Hepatocyte (in vitro differentiated cells): Measurements from ENCODE around the gene COG2. TPM values are rescaled to one million over a fixed set of nuclear protein-coding genes. Genes with fewer than 3 reads are reported as not detected.
"Not testable (repeated sequence)": the region's sequence is repeated elsewhere in the genome, so short reads cannot be mapped to it uniquely, and the experiment has no call there.

ENCODE experiments used
- DNase-seq: peaks from one replicate; pipeline ENCODE4 v3.0.0-alpha.2; 2016; ENCODE audit warnings: low spot score
- H2AFZ ChIP-seq: fragments of 200-600 bp; sonication (generic); 2 replicates; pipeline ENCODE4 v1.6.0; 2016; ENCODE audit warnings: antibody characterized with exemption, mild to moderate bottlenecking
- H3K27ac ChIP-seq: fragments of 200-600 bp; sonication (generic); 2 replicates; pipeline ENCODE4 v1.5.1; 2016; ENCODE audit warnings: mild to moderate bottlenecking
- H3K27me3 ChIP-seq: fragments of 200-600 bp; sonication (generic); 2 replicates; pipeline ENCODE4 v1.6.1; 2016
- H3K36me3 ChIP-seq: fragments of 200-600 bp; sonication (generic); replicated peaks from 2 replicates; pipeline ENCODE4 v1.5.1; 2016; ENCODE audit warnings: low read depth; ENCODE audit not compliant: insufficient read depth
- H3K4me1 ChIP-seq: fragments of 200-600 bp; sonication (generic); 2 replicates; pipeline ENCODE4 v1.5.1; 2016; ENCODE audit warnings: mild to moderate bottlenecking, moderate library complexity; ENCODE audit not compliant: insufficient read depth
- H3K4me2 ChIP-seq: fragments of 200-600 bp; sonication (generic); 2 replicates; pipeline ENCODE4 v1.6.0; 2016
- H3K4me3 ChIP-seq: fragments of 200-600 bp; sonication (generic); 2 replicates; pipeline ENCODE4 v1.5.1; 2016; ENCODE audit warnings: mild to moderate bottlenecking
- H3K79me2 ChIP-seq: fragments of 200-600 bp; sonication (generic); 2 replicates; pipeline ENCODE4 v1.6.0; 2017; ENCODE audit warnings: mild to moderate bottlenecking
- H3K9me2 ChIP-seq: fragments of 200-600 bp; sonication (generic); replicated peaks from 2 replicates; pipeline ENCODE4 v1.6.0; 2017; ENCODE audit warnings: mild to moderate bottlenecking; ENCODE audit not compliant: insufficient read depth
- H3K9me3 ChIP-seq: fragments of 200-600 bp; sonication (generic); 2 replicates; pipeline ENCODE4 v1.5.1; 2016; ENCODE audit warnings: low read depth, mild to moderate bottlenecking
- H4K20me1 ChIP-seq: fragments of 200-600 bp; sonication (generic); 2 replicates; pipeline ENCODE4 v1.6.0; 2016; ENCODE audit warnings: mild to moderate bottlenecking; ENCODE audit not compliant: insufficient read depth, poor library complexity, severe bottlenecking
- CTCF ChIP-seq: fragments of 200-600 bp; sonication (generic); IDR thresholded peaks from 2 replicates; pipeline ENCODE4 v1.5.1; 2016; ENCODE audit warnings: antibody characterized with exemption, mild to moderate bottlenecking; ENCODE audit not compliant: poor library complexity
- EZH2 ChIP-seq: fragments of 200-600 bp; sonication (generic); IDR thresholded peaks from 2 replicates; pipeline ENCODE4 v1.6.1; 2016; ENCODE audit warnings: antibody characterized with exemption, mild to moderate bottlenecking, borderline replicate concordance
- EZH2phosphoT487 ChIP-seq: fragments of 200-600 bp; sonication (generic); IDR thresholded peaks from one replicate; pipeline ENCODE4 v1.6.1; 2018; ENCODE audit warnings: antibody characterized with exemption, mild to moderate bottlenecking, low read depth, moderate library complexity; ENCODE audit not compliant: unreplicated experiment, severe bottlenecking
- WGBS: methylation state at CpG from one replicate; pipeline ENCODE4 v1.1.6; 2016; ENCODE audit warnings: low lambda C conversion rate; ENCODE audit errors: missing lambda C conversion rate; 5-methylcytosine and 5-hydroxymethylcytosine counted together
- polyA plus RNA-seq: library from polyadenylated mRNA; unstranded; fragments of >200 nt; fragmentation: Nextera tagmentation; extraction: Ambion mirVana; gene quantifications from 2 replicates; pipeline ENCODE4 v1.2.1, GENCODE V29; 2016
- total RNA-seq: library from RNA; depleted of rRNA; stranded (reverse); fragments of >200 nt; gene quantifications from 2 replicates; pipeline ENCODE4 v1.2.3, GENCODE V29; 2014

Gene COG2
- total and polyA plus RNA-seq, 2 experiments from 2014 or later, result 25.3 to 46.2 TPM

GRCh38 chr1:230648114-230648513, 5.8 kb downstream of the COG2 start:
- no peaks in the 10 kb centered on the region for H3K27me3 ChIP-seq
- no peak for DNase-seq
- WGBS, result 94% methylated on average over 3 of the region's 3 CpGs
- H3K9me3 ChIP-seq, result peaks cover 3% of the 10 kb centered on the region
- no peak for TF ChIP-seq EZH2phosphoT487
- TF ChIP-seq CTCF, result no peak
- TF ChIP-seq EZH2, result no peak
- peaks cover 11% of the 10 kb centered on the region for H4K20me1 ChIP-seq
- H3K4me1 ChIP-seq, result peaks cover 9% of the 10 kb centered on the region
- no peak overlapping the region for H2AFZ ChIP-seq
- no peaks in the 10 kb centered on the region for H3K9me2 ChIP-seq
- no peaks in the 10 kb centered on the region for H3K36me3 ChIP-seq
- no peak overlapping the region for H3K4me2 ChIP-seq
- H3K27ac ChIP-seq, result no peak overlapping the region
- no peak overlapping the region for H3K4me3 ChIP-seq
- peaks cover 99% of the 10 kb centered on the region for H3K79me2 ChIP-seq

- 93% methylated on average over 1 of the region's 1 CpG for WGBS
- Histone ChIP-seq H3K27me3 (no peaks in the 10 kb centered on the region), H3K79me2 (peaks cover 97% of the 10 kb centered on the region), H2AFZ (no peak overlapping the region), H3K27ac (no peak overlapping the region), H4K20me1 (peaks cover 4% of the 10 kb centered on the region), H3K4me1 (no peaks in the 10 kb centered on the region), H3K4me3 (no peak overlapping the region), H3K4me2 (no peak overlapping the region), H3K9me3 (peaks cover 3% of the 10 kb centered on the region), H3K9me2 (no peaks in the 10 kb centered on the region), H3K36me3 (no peaks in the 10 kb centered on the region)
- TF ChIP-seq CTCF, result no peak
- no peak for TF ChIP-seq EZH2phosphoT487
- TF ChIP-seq EZH2, result no peak
- DNase-seq, result no peak
Observed at GRCh38 chr1:230650300-230650699, 8.0 kb downstream of the COG2 start.

GRCh38 chr1:230651235-230651634, 9.0 kb downstream of the COG2 start:
- H3K4me1 ChIP-seq, result no peaks in the 10 kb centered on the region
- peaks cover 98% of the 10 kb centered on the region for H3K79me2 ChIP-seq
- no peak for TF ChIP-seq EZH2
- TF ChIP-seq CTCF, result no peak
- TF ChIP-seq EZH2phosphoT487, result no peak
- H2AFZ ChIP-seq, result no peak overlapping the region
- WGBS, result 75% methylated on average over 2 of the region's 2 CpGs
- H3K27me3 ChIP-seq, result no peaks in the 10 kb centered on the region
- no peak overlapping the region for H3K27ac ChIP-seq
- no peaks in the 10 kb centered on the region for H3K9me2 ChIP-seq
- H3K9me3 ChIP-seq, result peaks cover 3% of the 10 kb centered on the region
- peaks cover 4% of the 10 kb centered on the region for H4K20me1 ChIP-seq
- no peaks in the 10 kb centered on the region for H3K36me3 ChIP-seq
- no peak for DNase-seq
- no peak overlapping the region for H3K4me2 ChIP-seq
- no peak overlapping the region for H3K4me3 ChIP-seq

DNA sequence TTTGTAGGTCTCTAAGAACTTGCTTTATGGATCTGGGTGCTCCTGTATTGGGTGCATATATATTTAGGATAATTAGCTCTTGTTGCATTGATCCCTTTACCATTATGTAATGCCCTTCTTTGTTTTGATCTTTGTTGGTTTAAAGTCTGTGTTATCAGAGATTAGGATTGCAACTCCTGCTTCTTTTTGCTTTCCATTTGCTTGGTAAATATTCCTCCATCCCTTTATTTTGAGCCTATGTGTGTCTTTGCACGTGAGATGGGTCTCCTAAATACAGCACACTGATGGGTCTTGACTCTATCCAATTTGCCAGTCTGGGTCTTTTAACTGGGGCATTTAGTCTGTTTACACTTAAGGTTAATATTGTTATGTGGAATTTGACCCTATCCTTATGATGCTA, 14.4 kb downstream of the COG2 start:
- not testable (repeated sequence) for H3K27me3 ChIP-seq, H2AFZ ChIP-seq, H4K20me1 ChIP-seq, H3K4me3 ChIP-seq, H3K9me3 ChIP-seq, H3K9me2 ChIP-seq, H3K27ac ChIP-seq, H3K4me2 ChIP-seq, H3K36me3 ChIP-seq, DNase-seq, H3K4me1 ChIP-seq
- WGBS, result 85% methylated on average over 1 of the region's 1 CpG
- H3K79me2 ChIP-seq, result peaks cover 68% of the 10 kb centered on the region

GRCh38 chr1:230658103-230658502, 15.8 kb downstream of the COG2 start:
- H3K27ac ChIP-seq, H4K20me1 ChIP-seq, H3K9me2 ChIP-seq, H3K9me3 ChIP-seq, H3K4me1 ChIP-seq, H3K4me2 ChIP-seq, DNase-seq, H2AFZ ChIP-seq, H3K27me3 ChIP-seq, H3K4me3 ChIP-seq, H3K36me3 ChIP-seq: not testable (repeated sequence)
- H3K79me2 ChIP-seq, result peaks cover 54% of the 10 kb centered on the region
- 69% methylated on average over 1 of the region's 1 CpG for WGBS
